Progenitor cell of endocrine pancreas (in vitro differentiated cells): Measurements from ENCODE around the gene URM1. TPM values are rescaled to one million over a fixed set of nuclear protein-coding genes. Genes with fewer than 3 reads are reported as not detected.

Source experiments
- DNase-seq: peaks from one replicate; pipeline ENCODE4 v3.0.0; 2021; ENCODE audit warnings: low spot score; ENCODE audit not compliant: unreplicated experiment
- H3K27ac Mint-ChIP-seq: 2 replicates; pipeline ENCODE4 v1.8.0; 2021; ENCODE audit warnings: mild to moderate bottlenecking, moderate library complexity, mixed read lengths
- H3K27me3 Mint-ChIP-seq: 2 replicates; pipeline ENCODE4 v1.8.0; 2021; ENCODE audit warnings: mixed read lengths
- H3K36me3 Mint-ChIP-seq: 2 replicates; pipeline ENCODE4 v1.8.0; 2022; ENCODE audit warnings: mixed read lengths; ENCODE audit not compliant: insufficient read depth
- H3K4me1 Mint-ChIP-seq: 2 replicates; pipeline ENCODE4 v1.8.0; 2021; ENCODE audit warnings: low read depth, mixed read lengths
- H3K4me3 Mint-ChIP-seq: 2 replicates; pipeline ENCODE4 v1.8.0; 2021; ENCODE audit warnings: low read depth, mild to moderate bottlenecking, moderate library complexity, mixed read lengths
- H3K9me3 Mint-ChIP-seq: 2 replicates; pipeline ENCODE4 v1.8.0; 2021; ENCODE audit warnings: low read depth, mixed read lengths
- total RNA-seq: library from RNA; stranded (reverse); gene quantifications from 2 replicates; pipeline ENCODE4 v1.2.1, GENCODE V29; 2021
- TF ChIP-seq, protein P1 (sequence below): fragments of 200-600 bp; sonication (generic); IDR thresholded peaks from one replicate; pipeline ENCODE4 v1.5.0; 2021; ENCODE audit warnings: antibody characterized with exemption, mild to moderate bottlenecking; ENCODE audit not compliant: unreplicated experiment

The URM1 gene
- total RNA-seq, 1 donor from 2014 or later: 54.4 TPM

DNA sequence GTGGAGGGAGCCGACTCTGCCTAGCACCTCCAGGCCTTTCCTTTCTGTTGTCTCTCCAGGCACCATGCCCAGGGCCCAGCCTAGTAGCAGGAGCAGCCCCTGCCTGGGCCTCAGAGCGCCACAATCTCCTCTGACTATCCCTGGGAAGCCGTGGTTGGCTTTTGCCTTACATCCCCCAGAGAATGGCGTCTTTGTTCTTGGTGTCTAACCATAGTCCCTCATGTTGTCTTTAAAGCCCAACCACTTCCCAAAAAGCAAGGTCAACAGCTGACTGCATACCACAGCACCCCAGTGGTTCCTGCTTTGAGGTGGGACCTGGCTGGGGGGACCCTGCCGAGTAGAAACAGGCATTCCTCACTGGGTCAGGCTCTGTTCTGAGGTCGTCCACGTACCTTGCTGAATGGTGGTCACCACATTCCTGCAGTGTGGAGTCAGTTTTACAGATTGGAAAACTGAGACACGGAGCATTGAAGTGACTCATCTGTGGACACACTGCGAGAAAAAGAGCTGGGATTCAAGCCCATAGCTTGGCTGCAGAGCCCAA is 35.7 kb downstream of the URM1 start:
- no peaks in the 10 kb centered on the region for H3K9me3 Mint-ChIP-seq
- peaks cover 47% of the 10 kb centered on the region for H3K27me3 Mint-ChIP-seq
- H3K4me1 Mint-ChIP-seq: peaks cover 4% of the 10 kb centered on the region
- TF ChIP-seq, protein P1, sequence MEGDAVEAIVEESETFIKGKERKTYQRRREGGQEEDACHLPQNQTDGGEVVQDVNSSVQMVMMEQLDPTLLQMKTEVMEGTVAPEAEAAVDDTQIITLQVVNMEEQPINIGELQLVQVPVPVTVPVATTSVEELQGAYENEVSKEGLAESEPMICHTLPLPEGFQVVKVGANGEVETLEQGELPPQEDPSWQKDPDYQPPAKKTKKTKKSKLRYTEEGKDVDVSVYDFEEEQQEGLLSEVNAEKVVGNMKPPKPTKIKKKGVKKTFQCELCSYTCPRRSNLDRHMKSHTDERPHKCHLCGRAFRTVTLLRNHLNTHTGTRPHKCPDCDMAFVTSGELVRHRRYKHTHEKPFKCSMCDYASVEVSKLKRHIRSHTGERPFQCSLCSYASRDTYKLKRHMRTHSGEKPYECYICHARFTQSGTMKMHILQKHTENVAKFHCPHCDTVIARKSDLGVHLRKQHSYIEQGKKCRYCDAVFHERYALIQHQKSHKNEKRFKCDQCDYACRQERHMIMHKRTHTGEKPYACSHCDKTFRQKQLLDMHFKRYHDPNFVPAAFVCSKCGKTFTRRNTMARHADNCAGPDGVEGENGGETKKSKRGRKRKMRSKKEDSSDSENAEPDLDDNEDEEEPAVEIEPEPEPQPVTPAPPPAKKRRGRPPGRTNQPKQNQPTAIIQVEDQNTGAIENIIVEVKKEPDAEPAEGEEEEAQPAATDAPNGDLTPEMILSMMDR: no peak
- no peak overlapping the region for H3K27ac Mint-ChIP-seq
- H3K4me3 Mint-ChIP-seq: no peak overlapping the region
- no peaks in the 10 kb centered on the region for H3K36me3 Mint-ChIP-seq
- no peak for DNase-seq

DNA sequence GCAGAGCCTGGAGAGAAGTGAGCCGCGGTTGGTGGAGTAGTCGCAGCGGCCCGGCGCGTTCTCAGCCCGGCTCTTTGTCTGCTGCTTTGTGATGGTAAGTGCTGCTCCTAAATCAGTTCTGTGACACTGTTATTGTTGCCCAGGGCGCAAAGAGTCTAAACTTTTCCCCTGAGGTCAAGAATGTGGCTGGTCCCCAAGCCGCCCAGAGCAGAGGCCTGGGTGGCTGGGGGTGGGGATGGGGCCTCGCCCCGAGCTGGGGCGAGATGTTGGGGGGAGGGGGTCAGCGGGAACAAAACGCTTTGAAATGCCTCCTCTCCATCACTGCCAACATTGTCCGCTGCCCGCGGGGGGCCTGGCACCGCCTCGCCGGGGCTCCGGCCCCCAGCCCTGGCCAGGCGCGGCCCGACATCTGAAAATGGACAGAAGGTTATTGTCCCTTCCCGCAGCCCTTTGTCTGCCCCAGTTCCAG is 37.8 kb downstream of the URM1 start:
- H3K9me3 Mint-ChIP-seq: no peaks in the 10 kb centered on the region
- TF ChIP-seq, protein P1: no peak
- H3K36me3 Mint-ChIP-seq: no peaks in the 10 kb centered on the region
- H3K27ac Mint-ChIP-seq: no peak overlapping the region
- no peak overlapping the region for H3K4me3 Mint-ChIP-seq
- DNase-seq: no peak
- H3K27me3 Mint-ChIP-seq: peaks cover 48% of the 10 kb centered on the region
- peaks cover 4% of the 10 kb centered on the region for H3K4me1 Mint-ChIP-seq

DNA sequence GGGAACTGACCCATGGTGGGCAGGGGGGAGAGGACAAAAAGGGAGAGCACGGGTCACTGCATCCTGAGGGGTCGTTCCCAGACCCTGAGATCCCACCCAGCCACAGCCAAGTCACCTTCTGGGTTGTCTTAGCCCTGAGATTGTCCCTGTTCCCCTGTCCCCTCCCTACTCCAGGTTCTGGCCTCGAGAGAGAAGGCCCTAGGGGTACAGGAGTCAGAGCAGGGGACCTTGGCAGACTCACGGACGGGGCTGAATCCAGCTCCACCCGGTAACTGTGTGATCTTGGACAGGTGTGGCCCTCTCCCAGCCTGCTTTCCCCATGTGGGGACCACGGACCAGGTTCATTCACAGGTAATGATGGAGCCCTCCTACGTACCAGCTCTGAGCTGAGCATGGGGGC is 38.3 kb downstream of the URM1 start:
- TF ChIP-seq, protein P1: no peak
- Mint-ChIP-seq H3K27ac (no peak overlapping the region), H3K9me3 (no peaks in the 10 kb centered on the region), H3K27me3 (peaks cover 52% of the 10 kb centered on the region), H3K36me3 (no peaks in the 10 kb centered on the region), H3K4me1 (peaks cover 4% of the 10 kb centered on the region), H3K4me3 (no peak overlapping the region)
- DNase-seq: no peak

DNA sequence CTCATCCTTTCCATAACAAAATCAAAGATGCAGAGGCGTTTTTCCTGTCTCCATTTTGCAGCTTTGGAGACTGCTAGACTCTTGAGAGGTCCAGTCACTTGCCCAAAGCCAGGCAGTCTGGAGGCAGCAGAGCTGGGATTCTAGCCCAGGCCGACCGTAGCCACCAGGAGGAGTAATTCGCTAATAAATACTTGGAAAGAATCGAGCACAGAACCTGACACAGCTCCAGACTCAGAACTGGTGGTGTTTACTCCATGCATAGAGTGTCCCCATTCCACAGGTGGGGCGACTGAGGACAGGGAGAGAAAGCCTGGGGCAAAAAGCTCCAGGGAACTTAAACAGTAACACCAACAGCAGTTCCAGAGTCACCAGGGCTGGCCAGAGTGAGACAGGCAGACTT is 38.8 kb downstream of the URM1 start:
- Mint-ChIP-seq H3K36me3 (no peaks in the 10 kb centered on the region), H3K27me3 (peaks cover 56% of the 10 kb centered on the region), H3K27ac (no peak overlapping the region), H3K4me1 (peaks cover 6% of the 10 kb centered on the region), H3K9me3 (no peaks in the 10 kb centered on the region), H3K4me3 (no peak overlapping the region)
- TF ChIP-seq, protein P1: peak; percentile 13
- DNase-seq: no peak

DNA sequence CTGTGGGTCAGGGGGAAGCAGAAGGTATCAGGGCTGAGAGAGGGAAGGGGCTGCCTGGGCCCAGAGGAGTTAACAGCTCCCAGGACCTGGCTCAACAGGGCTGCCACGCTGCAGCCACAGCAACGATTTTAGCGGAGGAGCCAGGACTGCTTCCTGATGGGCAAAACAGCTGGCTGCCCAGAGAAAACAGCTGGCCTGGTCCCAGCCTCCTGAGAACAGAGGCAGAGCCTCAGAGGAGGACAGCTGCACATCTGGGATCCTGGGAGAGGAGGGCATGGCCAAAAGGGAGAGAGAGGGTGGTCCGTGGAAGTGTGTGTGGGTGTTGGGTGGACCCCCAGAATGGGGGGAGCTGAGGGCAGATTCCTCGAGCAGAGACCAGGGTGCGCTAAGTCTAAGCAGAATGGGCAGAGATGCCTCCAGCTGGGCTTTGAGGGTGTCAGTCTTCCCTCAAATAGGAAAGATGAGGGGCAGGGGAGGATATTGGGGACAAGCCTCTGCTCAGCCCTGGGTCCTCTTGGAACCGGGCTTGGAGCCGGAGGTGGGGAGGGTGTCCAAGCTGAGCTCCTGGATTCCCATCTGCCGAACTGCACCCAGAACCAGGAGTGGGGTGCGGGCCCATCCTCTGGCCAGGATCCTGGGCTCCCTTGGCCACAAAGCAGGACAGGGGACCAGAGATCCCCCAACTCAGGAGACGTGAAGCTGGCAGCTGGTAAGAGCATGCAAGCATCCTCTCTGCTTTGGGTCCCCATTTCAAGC is 40.4 kb downstream of the URM1 start:
- Mint-ChIP-seq H3K27me3 (peaks cover 55% of the 10 kb centered on the region), H3K4me1 (peaks cover 15% of the 10 kb centered on the region), H3K36me3 (no peaks in the 10 kb centered on the region), H3K9me3 (no peaks in the 10 kb centered on the region), H3K27ac (no peak overlapping the region), H3K4me3 (no peak overlapping the region)
- no peak for DNase-seq
- TF ChIP-seq, protein P1: no peak
